IPS-15b (cell line): Measurements from ENCODE around the gene YDJC.
"Not testable (repeated sequence)": the region's sequence is repeated elsewhere in the genome, so short reads cannot be mapped to it uniquely, and the experiment has no call there.

Experiments used
- H3K27me3 ChIP-seq: one replicate; pipeline ENCODE4 v1.6.1; 2013; ENCODE audit warnings: low read length; ENCODE audit not compliant: control insufficient read depth, insufficient read depth
- H3K36me3 ChIP-seq: one replicate; pipeline ENCODE4 v1.6.1; 2013; ENCODE audit warnings: low read length; ENCODE audit not compliant: control insufficient read depth, insufficient read depth
- H3K4me1 ChIP-seq: one replicate; pipeline ENCODE4 v1.6.1; 2013; ENCODE audit warnings: mild to moderate bottlenecking, low read length; ENCODE audit not compliant: control insufficient read depth, insufficient read depth
- H3K4me3 ChIP-seq: one replicate; pipeline ENCODE4 v1.5.1; 2013; ENCODE audit warnings: low read depth, low read length
- H3K9ac ChIP-seq: one replicate; pipeline ENCODE4 v1.6.1; 2013; ENCODE audit warnings: low read depth, mild to moderate bottlenecking, low read length
- H3K9me3 ChIP-seq: one replicate; pipeline ENCODE4 v1.6.1; 2013; ENCODE audit warnings: mild to moderate bottlenecking, low read length; ENCODE audit not compliant: control insufficient read depth, insufficient read depth

YDJC gene

GRCh38 chr22:21624880-21625791 lies 4.7 kb downstream of the YDJC start:
- peaks cover 20% of the 10 kb centered on the region for H3K36me3 ChIP-seq
- no peaks in the 10 kb centered on the region for H3K4me1 ChIP-seq
- no peaks in the 10 kb centered on the region for H3K27me3 ChIP-seq
- no peak overlapping the region for H3K4me3 ChIP-seq
- H3K9ac ChIP-seq: no peak overlapping the region
- no peaks in the 10 kb centered on the region for H3K9me3 ChIP-seq

- H3K4me3 ChIP-seq: no peak overlapping the region
- H3K36me3 ChIP-seq: peaks cover 17% of the 10 kb centered on the region
- no peaks in the 10 kb centered on the region for H3K4me1 ChIP-seq
- no peak overlapping the region for H3K9ac ChIP-seq
- H3K9me3 ChIP-seq: no peaks in the 10 kb centered on the region
- H3K27me3 ChIP-seq: no peaks in the 10 kb centered on the region
These were observed 5.5 kb downstream of the YDJC start for GRCh38 chr22:21624120-21624879.

GRCh38 chr22:21623648-21623970 lies 6.2 kb downstream of the YDJC start:
- Histone ChIP-seq H3K9ac (no peak overlapping the region), H3K4me3 (no peak overlapping the region), H3K4me1 (no peaks in the 10 kb centered on the region), H3K36me3 (peaks cover 17% of the 10 kb centered on the region), H3K9me3 (no peaks in the 10 kb centered on the region), H3K27me3 (no peaks in the 10 kb centered on the region)

GRCh38 chr22:21622919-21623647 lies 6.7 kb downstream of the YDJC start:
- H3K9me3 ChIP-seq: no peaks in the 10 kb centered on the region
- peaks cover 12% of the 10 kb centered on the region for H3K36me3 ChIP-seq
- no peaks in the 10 kb centered on the region for H3K27me3 ChIP-seq
- no peak overlapping the region for H3K9ac ChIP-seq
- no peak overlapping the region for H3K4me3 ChIP-seq
- no peaks in the 10 kb centered on the region for H3K4me1 ChIP-seq

- Histone ChIP-seq H3K9me3 (no peaks in the 10 kb centered on the region), H3K36me3 (peaks cover 9% of the 10 kb centered on the region), H3K4me1 (no peaks in the 10 kb centered on the region), H3K27me3 (no peaks in the 10 kb centered on the region), H3K4me3 (no peak overlapping the region), H3K9ac (no peak overlapping the region)
These were observed 7.6 kb downstream of the YDJC start for GRCh38 chr22:21622011-21622918.

GRCh38 chr22:21621025-21621424 lies 8.8 kb downstream of the YDJC start:
- Histone ChIP-seq H3K9me3 (no peaks in the 10 kb centered on the region), H3K4me3 (no peak overlapping the region), H3K9ac (no peak overlapping the region), H3K4me1 (no peaks in the 10 kb centered on the region), H3K27me3 (no peaks in the 10 kb centered on the region), H3K36me3 (peaks cover 9% of the 10 kb centered on the region)

- H3K9ac ChIP-seq, H3K9me3 ChIP-seq, H3K4me3 ChIP-seq, H3K27me3 ChIP-seq, H3K4me1 ChIP-seq: not testable (repeated sequence)
- peaks cover 21% of the 10 kb centered on the region for H3K36me3 ChIP-seq
These were observed 12.5 kb downstream of the YDJC start for GRCh38 chr22:21617337-21617736.

GRCh38 chr22:21615731-21616130 lies 14.1 kb downstream of the YDJC start:
- Histone ChIP-seq H3K4me3 (no peak overlapping the region), H3K4me1 (no peaks in the 10 kb centered on the region), H3K27me3 (no peaks in the 10 kb centered on the region), H3K9me3 (no peaks in the 10 kb centered on the region), H3K36me3 (peaks cover 23% of the 10 kb centered on the region), H3K9ac (no peak overlapping the region)

- H3K9me3 ChIP-seq: no peaks in the 10 kb centered on the region
- H3K4me1 ChIP-seq: no peaks in the 10 kb centered on the region
- H3K27me3 ChIP-seq: no peaks in the 10 kb centered on the region
- H3K36me3 ChIP-seq: peaks cover 23% of the 10 kb centered on the region
- no peak overlapping the region for H3K9ac ChIP-seq
- no peak overlapping the region for H3K4me3 ChIP-seq
These were observed 16.1 kb downstream of the YDJC start for GRCh38 chr22:21613553-21614233.

- Histone ChIP-seq H3K9me3 (no peaks in the 10 kb centered on the region), H3K27me3 (no peaks in the 10 kb centered on the region), H3K4me3 (no peak overlapping the region), H3K36me3 (peaks cover 23% of the 10 kb centered on the region), H3K9ac (no peak overlapping the region), H3K4me1 (no peaks in the 10 kb centered on the region)
These were observed 17.0 kb downstream of the YDJC start for GRCh38 chr22:21612858-21613257.
